HCT116 (cell line): ENCODE data around the gene FAM53B.

ENCODE experiments used
- CTCF ChIP-seq, 3 experiments: fragments of 200-600 bp in 1 of 3; sonication (generic) in 1 of 3; IDR thresholded peaks in 2 of 3; conservative IDR thresholded peaks in 1 of 3; 2 replicates each; pipeline ENCODE4 v1.5.1; 2012 to 2017; ENCODE audit warnings: low read depth in 2 of 3, low read length in 2 of 3, antibody characterized with exemption in 1 of 3, borderline replicate concordance in 1 of 3, control low read depth in 1 of 3, mild to moderate bottlenecking in 1 of 3, mixed read lengths in 1 of 3, mixed run types in 1 of 3, moderate library complexity in 1 of 3; ENCODE audit not compliant: insufficient read depth in 1 of 3
- EZH2 ChIP-seq: fragments of 200-600 bp; sonication (generic); IDR thresholded peaks from 2 replicates; pipeline ENCODE4 v1.6.1; 2017; ENCODE audit warnings: antibody characterized with exemption, mixed run types
- EZH2phosphoT487 ChIP-seq: fragments of 200-600 bp; IDR thresholded peaks from 2 replicates; pipeline ENCODE4 v1.6.1; 2018; ENCODE audit warnings: antibody characterized with exemption, borderline replicate concordance
- POLR2A ChIP-seq: IDR thresholded peaks from 2 replicates; pipeline ENCODE4 v1.7.0; 2011; ENCODE audit warnings: borderline replicate concordance; ENCODE audit not compliant: insufficient read depth, insufficient read length; ENCODE audit errors: extremely low read depth
- POLR2AphosphoS5 ChIP-seq: IDR thresholded peaks from 2 replicates; pipeline ENCODE4 v1.6.1; 2011; ENCODE audit warnings: mild to moderate bottlenecking, low read depth, low read length, moderate library complexity
- REST ChIP-seq: IDR thresholded peaks from 2 replicates; pipeline ENCODE4 v1.6.1; 2012; ENCODE audit warnings: low read depth
- SRF ChIP-seq: IDR thresholded peaks from 2 replicates; pipeline ENCODE4 v1.6.1; 2012; ENCODE audit warnings: low read depth
- ZNF274 ChIP-seq: fragments of 200-500 bp; sonication (Bioruptor generic); IDR thresholded peaks from 2 replicates; pipeline ENCODE4 v1.6.1; 2014; ENCODE audit warnings: mild to moderate bottlenecking, low read depth, low read length, inconsistent platforms

GRCh38 chr10:124696446-124697392 lies 47.5 kb downstream of the FAM53B start:
- TF ChIP-seq REST (no peak), CTCF (IDR thresholded peaks at IDR 0.05 in 2 of 3, conservative IDR thresholded peaks at IDR 0.05 in 1 of 3; ENCODE audit: borderline replicate concordance in 1 of 3, insufficient read depth in 1 of 3, low read depth in 2 of 3, low read length in 2 of 3) (no peak), POLR2A (no peak), EZH2 (no peak), EZH2phosphoT487 (no peak), POLR2AphosphoS5 (no peak), SRF (no peak), ZNF274 (no peak)
